ELR (cell line): Measurements from ENCODE around the gene NBEAL1.
"Not testable (repeated sequence)": the region's sequence is repeated elsewhere in the genome, so short reads cannot be mapped to it uniquely, and the experiment has no call there.

Experiments
- DNase-seq: peaks from one replicate; pipeline ENCODE4 v3.0.0-alpha.2; 2015; ENCODE audit warnings: low read depth

The NBEAL1 gene

GRCh38 chr2:203014456-203015199 is at the start of gene NBEAL1:
NBEAL1 (plus strand) TSS chr2:203014875; CDS start chr2:203016385, 1,510 bp downstream.
- peak; percentile 98 for DNase-seq

DNA sequence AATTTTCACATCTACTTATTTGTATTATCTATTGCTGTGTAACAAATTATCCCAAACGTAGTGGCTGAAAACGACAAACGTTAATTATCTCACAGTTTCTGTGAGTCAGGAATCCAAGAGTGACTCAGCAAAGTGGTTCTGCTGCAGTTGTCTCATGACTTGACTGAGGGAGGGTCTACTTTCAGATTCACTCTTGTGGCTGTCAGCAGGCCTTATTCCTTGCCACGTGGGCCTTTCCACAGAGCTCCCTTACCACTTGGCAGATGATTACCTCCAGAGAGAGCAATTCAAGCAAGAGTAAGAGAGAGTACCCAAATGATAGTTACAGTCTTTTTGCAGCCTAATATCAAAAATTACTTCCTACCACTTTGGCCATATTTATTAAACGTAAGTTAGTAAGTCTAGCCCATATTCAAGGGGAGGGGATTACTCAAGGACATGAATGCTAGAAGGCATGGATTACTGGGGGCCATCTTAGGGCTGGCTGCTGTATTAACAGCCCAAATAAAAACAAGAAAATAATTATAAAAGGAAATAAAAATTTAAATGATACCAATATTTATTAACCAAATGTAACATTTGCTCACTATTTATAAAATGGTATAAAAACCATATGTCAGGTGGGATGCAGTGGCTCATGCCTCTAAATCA is 48.7 kb upstream of the NBEAL1 start:
- DNase-seq: peak; percentile 78

- not testable (repeated sequence) for DNase-seq
Measured at GRCh38 chr2:202969404-202969803, 45.3 kb upstream of the NBEAL1 start.

GRCh38 chr2:202976809-202977208 is 37.9 kb upstream of the NBEAL1 start:
- DNase-seq: no peak

DNA sequence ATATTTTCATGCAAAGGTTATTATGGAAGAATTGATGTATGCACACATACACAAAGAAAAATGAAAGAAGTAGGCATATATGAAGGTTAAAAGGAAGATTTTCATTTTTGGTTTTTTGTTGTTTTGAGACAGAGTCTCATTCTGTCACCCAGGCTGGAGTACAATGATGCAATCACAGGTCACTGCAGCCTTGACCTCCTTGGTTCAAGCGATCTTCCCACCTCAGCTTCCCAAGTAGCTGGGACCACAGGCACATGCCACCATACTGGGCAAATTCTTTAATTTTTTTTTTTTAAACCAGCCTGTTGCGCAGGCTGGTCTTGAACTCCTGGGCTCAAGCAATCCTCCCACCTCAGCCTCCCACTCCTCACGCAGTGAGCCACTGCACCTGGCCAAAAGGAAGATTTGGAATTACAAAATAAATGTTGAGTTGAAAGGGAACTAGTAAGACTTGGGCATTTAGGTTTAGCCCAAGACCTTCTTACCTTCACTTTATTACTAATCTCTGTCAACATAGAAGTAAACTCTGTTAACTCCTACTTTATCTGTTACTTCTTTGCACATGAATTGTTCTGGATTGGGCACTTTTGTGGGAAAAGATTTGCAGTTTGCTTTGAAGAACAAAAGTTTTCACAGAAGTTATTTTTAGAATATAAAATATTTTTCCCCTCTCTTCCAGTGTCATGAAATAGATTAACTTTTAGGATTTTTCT is 31.7 kb upstream of the NBEAL1 start:
- DNase-seq: no peak

DNA sequence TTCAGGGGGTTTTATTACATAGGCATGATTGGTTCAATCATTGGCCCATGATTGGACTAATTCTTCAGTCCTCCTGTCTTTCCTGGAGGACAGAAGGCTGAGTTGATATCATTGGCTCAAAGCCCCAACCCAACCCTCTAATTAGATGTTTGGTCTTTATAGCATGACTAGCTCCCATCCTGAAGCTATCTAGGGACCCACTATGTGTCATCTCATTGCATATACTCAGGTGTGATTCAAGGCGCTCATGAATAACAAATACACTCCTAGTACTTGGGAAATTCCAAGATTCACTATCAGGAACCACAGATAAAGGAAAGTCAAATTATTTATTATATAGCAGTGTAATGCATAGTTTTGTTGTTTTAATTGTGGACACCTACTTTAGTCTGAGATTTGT is 24.9 kb upstream of the NBEAL1 start:
- DNase-seq: no peak

GRCh38 chr2:202990501-202990900 is 24.2 kb upstream of the NBEAL1 start:
- no peak for DNase-seq

- DNase-seq: not testable (repeated sequence)
Measured at GRCh38 chr2:202997113-202997512, 17.6 kb upstream of the NBEAL1 start.

DNA sequence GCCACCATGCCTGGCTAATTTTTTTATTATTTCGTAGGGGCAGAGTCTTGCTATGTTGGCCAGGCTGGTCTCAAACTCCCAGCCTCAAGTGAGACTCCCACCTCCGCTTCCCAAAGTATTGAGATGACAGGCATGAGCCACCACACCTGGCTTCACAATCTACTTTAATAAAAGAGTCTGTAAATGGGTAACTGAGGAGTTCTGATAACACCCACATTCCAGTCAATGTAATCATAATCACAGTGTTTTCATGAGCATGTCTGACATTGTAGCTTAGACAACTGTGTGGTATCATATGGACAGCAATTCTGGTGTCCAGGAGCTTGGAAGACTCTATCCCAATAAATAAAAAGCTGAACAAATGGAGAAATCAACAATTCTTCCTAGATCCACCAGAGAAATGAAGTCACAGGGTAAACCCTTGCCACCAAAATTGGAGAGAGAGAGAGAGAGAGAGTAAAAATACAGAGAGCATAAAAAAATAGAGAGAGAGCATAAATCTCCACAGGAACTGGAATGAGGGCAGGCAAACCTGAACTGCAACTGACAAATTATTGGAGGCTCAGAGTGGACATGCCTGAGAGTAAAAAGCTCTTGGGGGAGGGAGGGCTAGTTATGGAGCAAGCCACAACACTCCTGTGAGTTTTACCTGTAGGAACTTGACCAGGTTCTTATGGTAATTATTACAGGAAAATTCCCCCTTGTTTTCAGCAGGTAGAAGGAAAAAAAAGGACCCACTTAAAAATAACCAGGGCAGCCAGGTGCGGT is 12.4 kb upstream of the NBEAL1 start:
- DNase-seq: no peak

DNA sequence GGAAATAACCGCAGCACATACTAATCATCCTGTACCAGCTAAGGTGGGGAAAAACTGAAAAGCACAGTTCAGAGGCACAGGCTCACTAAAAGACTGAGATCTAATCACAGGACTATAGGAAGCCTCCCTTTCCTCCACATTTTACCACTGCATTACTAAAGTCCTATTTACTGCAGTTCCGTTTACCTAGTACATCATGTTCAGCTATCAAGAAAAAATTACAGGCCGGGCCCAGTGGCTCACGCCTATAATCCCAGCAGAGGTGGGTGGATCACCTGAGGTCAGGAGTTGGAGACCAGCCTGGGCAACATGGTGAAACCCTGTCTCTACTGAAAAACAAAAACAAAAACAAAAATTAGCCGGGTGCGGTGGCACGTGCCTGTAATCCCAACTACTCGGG is 11.0 kb upstream of the NBEAL1 start:
- DNase-seq: no peak

DNA sequence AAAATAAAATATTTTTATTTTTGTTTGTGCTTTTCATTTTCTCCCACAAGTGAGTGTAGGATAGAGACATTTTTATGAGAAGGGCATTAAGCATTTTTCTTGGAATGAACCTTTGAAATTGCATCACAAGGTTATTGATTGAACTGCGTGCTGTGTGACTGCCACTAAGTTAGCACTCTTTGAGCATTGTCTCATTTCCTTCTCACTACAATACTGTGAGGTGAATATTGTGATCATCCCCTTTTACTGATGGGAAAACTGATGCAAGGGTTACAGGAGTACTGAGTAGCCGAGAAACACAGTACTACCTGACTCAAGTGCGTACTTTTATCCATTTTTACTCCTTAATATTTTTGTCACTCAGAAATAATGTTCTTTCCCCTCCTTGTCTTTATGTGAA is 2.0 kb downstream of the NBEAL1 start:
- no peak for DNase-seq

GRCh38 chr2:203018181-203018580 is 3.5 kb downstream of the NBEAL1 start:
- DNase-seq: peak; percentile 27

DNA sequence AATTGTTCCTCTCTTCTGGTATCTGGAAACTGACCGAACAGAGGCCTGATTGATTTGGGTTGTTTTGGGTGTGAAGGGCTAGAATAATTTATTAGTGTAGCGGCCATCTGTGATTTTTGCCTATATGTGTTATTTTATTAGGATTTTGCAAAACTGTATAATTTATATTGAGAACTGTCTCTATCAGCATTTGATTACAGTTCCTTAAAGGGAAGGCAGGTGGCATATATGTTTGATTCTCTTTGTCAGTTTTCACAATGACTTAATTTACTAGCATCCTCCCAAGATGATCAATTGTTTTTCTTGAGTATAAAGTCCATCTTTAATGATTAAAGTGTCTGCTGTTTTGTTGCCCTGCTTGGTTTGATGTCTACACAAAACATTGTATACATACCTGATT is 4.5 kb downstream of the NBEAL1 start:
- DNase-seq: no peak

GRCh38 chr2:203021991-203022390 is 7.3 kb downstream of the NBEAL1 start:
- DNase-seq: no peak

- DNase-seq: no peak
Measured at GRCh38 chr2:203022751-203023150, 8.1 kb downstream of the NBEAL1 start.

DNA sequence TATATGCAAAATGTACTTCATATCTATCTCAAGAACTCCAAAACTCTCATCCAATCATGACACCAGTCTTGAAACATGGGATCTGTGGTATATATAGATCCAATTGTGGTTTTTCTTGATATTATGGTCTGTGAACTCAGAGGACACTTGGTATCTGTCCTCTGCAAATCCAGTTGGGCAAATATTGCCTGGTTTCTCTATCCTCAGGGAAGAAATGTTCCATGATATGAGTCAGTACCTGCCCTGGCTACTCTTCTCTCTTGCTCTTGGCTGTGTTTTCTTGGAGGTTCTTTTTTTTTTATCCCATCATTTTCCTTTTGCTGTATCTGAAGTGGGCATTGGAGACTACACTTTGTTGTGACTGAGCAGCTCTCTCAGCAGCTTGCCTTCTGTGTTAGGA is 10.9 kb downstream of the NBEAL1 start:
- DNase-seq: no peak

GRCh38 chr2:203030545-203030944 is 15.9 kb downstream of the NBEAL1 start:
- no peak for DNase-seq

- no peak for DNase-seq
Measured at GRCh38 chr2:203030991-203031390, 16.3 kb downstream of the NBEAL1 start.

GRCh38 chr2:203033395-203033794 is 18.7 kb downstream of the NBEAL1 start:
- DNase-seq: no peak

DNA sequence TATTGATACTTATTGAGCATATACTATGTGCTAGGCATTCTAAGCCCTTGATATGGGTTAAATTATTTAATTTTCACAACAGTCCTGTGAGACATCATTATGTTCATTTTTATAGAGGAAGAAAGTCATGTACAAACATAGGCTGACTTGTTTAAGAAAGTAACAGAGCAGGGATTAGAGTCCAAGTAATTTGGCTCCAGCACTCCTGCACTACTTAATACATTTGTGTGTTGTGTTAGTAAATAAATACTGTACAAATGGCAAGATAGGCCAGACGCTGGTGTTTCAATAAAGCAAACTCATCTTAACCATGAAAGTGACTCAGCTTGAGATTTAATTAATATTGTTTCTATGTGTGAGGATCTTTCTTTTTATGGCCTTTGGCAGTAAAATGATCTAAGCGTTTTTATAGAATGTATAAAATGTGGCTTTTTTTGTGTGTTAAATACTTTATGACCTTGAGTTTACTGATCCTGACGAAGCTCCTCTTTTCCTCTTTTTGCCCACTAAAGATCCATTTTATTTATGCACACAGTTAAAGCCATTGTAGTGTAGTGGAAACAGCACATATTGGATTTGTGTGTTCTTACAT is 21.3 kb downstream of the NBEAL1 start:
- no peak for DNase-seq

DNA sequence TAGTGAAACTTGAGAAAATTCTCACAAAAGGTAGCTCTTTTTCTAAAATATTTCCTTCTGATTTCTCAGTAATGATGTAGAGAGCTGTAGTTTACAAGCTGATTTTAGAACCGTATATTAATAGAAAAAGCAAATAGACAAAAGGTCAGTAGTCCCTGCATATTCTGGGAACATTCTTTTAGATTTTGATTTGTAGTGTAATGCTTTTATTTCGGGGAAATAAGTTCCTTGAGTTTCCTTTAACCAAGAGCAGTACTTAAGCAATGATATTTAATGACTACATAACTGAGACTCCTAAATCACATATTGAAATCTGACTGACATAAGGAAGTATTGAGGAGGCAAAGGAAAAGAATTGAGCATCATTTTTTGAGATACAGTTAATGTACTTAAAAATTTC is 22.4 kb downstream of the NBEAL1 start:
- DNase-seq: no peak

DNA sequence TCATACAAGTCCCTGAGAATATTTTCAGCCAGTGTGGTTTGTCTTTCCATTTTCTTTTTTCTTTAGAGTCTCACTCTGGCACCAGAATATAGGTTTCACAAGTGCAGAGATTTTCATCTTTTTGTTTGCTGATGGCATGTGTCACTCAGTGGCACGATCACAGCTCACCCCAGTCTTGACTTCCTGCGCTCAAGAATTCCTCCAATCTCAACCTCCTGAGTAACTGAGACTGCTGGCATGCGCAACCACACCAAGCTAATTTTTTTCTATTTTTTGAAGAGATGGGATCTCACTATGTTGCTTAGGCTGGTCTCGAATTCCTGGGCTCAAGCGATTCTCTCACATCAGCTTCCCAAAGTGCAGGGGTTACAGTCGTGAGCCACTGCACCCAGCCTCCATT is 23.9 kb downstream of the NBEAL1 start:
- DNase-seq: no peak
